ENCODE results near the gene KLF3. TPM values are rescaled to one million over a fixed set of nuclear protein-coding genes. Genes with fewer than 3 reads are reported as not detected.

KLF3 gene
- total and polyA plus RNA-seq, 7 donors: 29.2 to 64.0 (median 38.7) TPM

DNA sequence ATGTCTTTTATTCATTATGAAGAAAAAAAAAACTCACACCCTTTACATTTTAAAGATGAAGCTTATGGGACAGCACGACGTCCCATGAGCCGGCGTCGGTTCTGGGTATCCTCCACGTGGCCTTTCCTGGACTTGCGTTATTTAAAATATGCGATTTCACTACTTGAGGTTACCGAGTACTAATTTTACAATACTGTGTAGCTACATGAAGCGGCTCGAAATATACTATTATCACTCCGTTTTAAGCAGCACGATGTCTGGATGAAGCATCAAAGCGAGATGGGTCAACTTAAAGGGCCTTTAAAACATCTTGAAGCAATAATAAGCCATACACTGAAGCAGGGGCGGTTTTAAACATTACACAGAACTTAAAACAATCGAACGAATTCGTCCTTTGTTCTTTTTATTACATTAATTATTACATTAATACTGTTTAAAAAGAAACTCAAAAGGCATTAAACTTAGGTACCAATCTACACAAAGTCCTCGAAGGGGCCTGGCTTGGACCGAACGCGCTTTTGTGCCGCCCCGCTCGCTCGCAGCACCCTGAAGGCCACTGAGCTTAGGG lies 1.4 kb upstream of the KLF3 start:
- intact Hi-C loops (cut with DNase I): loop anchor here (1.0 to 10.0 kb wide), 4 partner anchors 50 to 858 kb away; no protein-coding TSS in a partner anchor

GRCh38 chr4:38663090-38663800 lies 754 bp upstream of the KLF3 start:
- 0 to 1% methylated on average over 85 of the region's 85 CpGs for WGBS, 2 donors
- no peaks in the 10 kb centered on the region for H3K27me3 ChIP-seq
- peak overlapping the region; percentile 55 to 100 (median 98) for H3K4me3 ChIP-seq
- no peaks in the 10 kb centered on the region for H3K36me3 ChIP-seq
- peak overlapping the region; percentile 99 to 100 (median 100) for H3K27ac ChIP-seq
- H3K4me1 ChIP-seq: peaks cover 0 to 42% (median 31%) of the 10 kb centered on the region in 4 donors
- intact Hi-C loops (cut with DNase I): loop anchor here (5.0 to 10.0 kb wide), 3 partner anchors 51 to 858 kb away; no protein-coding TSS in a partner anchor
- H3K9me3 ChIP-seq: no peaks in the 10 kb centered on the region
- TF ChIP-seq CTCF (IDR thresholded peaks at IDR 0.05): no peak
- TF ChIP-seq POLR2A (IDR thresholded peaks at IDR 0.05): peak in 1 of 2 donors; percentile 10
- TF ChIP-seq POLR2AphosphoS5 (IDR thresholded peaks at IDR 0.05): peak; percentile 32 to 84 (median 70)
- DNase-seq: peak; percentile 80

More for the DNA sequence above, 1.4 kb upstream of the KLF3 start:
- no peaks in the 10 kb centered on the region for H3K36me3 ChIP-seq
- WGBS, 2 donors: 9 to 29% methylated on average over 26 of the region's 26 CpGs
- peak overlapping the region; percentile 99 to 100 (median 100) for H3K27ac ChIP-seq
- H3K27me3 ChIP-seq: no peaks in the 10 kb centered on the region
- peak overlapping the region; percentile 55 to 100 (median 98) for H3K4me3 ChIP-seq
- no peak for DNase-seq
- H3K4me1 ChIP-seq: peaks cover 0 to 36% (median 25%) of the 10 kb centered on the region in 4 donors
- TF ChIP-seq POLR2A (IDR thresholded peaks at IDR 0.05): no peak
- TF ChIP-seq POLR2AphosphoS5 (IDR thresholded peaks at IDR 0.05): peak in 2 of 4 donors; percentile 1 to 14
- H3K9me3 ChIP-seq: no peaks in the 10 kb centered on the region

DNA sequence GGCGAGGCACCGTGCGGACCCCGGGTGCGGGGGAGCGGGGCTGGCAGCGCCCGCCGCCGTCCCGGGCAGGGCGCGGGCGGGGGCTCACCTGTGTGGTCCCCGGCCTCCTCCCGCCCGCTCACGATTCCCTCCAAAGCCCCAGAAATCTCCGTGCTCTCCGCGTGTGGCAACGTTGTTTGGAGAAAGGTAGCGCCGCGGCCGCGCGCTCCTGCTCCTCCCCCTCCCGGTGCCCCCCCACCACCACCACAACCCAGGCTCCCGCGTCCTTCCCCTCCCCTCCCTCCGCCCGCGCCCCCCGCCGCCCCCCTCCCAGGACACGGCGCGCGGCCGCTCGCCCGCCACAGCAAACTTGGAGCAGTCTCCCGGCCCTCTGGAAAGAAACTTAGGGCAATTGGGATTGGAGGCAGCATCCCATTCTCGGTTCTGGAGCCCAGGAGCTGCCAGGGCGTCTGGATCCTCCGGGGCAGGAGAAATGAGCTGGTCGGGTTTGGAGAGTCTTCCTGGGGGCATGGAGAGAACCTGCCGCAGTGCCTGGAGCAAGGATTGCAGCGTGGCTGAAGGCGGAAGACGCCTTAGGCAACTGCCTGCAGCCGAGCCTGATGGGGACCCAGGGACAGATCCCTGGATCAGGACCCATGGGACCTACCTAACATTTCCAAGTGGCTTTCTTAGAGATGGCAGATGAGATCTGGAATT lies 855 bp downstream of the KLF3 start:
- peak; percentile 45 to 55 for TF ChIP-seq POLR2A (IDR thresholded peaks at IDR 0.05)
- TF ChIP-seq CTCF (IDR thresholded peaks at IDR 0.05): no peak
- peak; percentile 26 to 86 (median 72) for TF ChIP-seq POLR2AphosphoS5 (IDR thresholded peaks at IDR 0.05)
- TF ChIP-seq EP300 (IDR thresholded peaks at IDR 0.05): no peak
- peak overlapping the region; percentile 94 to 100 (median 98) for H3K4me3 ChIP-seq
- H3K9me3 ChIP-seq: no peaks in the 10 kb centered on the region
- WGBS, 2 donors: 1% methylated on average over 53 of the region's 53 CpGs
- DNase-seq: peak; percentile 88
- H3K27ac ChIP-seq: peak overlapping the region; percentile 99 to 100 (median 100)
- H3K4me1 ChIP-seq: peaks cover 0 to 58% (median 46%) of the 10 kb centered on the region in 4 donors
- intact Hi-C loops (cut with DNase I): loop anchor here (5.0 to 10.0 kb wide), 4 partner anchors 53 to 978 kb away; partner anchors contain the start of gene RELL1
- no peaks in the 10 kb centered on the region for H3K36me3 ChIP-seq
- no peaks in the 10 kb centered on the region for H3K27me3 ChIP-seq

DNA sequence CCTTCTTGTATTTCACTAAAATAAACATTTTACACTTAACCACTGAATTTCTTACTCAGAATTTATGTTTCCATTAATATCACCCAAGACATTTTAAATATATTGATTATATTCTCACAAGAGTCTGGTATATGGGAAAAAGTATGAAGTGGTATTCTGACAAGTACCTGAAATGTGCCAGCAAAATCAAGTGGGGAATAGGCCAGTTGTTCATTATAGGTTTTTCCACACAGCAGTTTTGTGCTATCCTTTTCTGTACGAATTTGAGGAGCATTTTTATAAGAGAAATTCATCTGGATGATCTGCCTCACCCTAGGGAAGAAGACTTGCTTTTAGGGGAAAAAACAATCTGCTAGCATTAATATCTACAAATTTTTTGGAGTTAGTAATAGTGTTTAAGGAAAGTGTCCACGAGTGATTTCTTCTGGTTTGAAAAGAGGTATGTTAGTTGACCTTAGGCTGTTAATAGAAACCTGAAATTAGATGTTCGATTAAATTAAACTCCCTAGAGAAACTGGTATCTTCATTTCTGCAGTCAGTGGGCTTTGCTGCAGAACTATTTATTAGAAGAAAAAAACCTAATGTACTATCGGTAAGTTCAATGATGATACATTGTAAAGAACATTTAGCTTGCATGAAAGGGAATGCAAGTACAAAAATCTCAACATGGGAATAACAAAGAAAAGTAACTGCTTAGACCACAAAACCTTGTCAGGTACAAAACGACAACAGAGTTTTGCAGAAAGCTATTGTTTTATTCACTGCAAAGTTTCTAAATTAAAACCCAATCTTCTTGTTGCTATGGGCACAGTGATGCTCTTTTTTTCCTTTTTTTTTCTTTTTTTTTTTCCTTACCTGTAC lies 1.8 kb downstream of the KLF3 start:
- no peak for DNase-seq
- H3K4me1 ChIP-seq: peaks cover 0 to 67% (median 55%) of the 10 kb centered on the region in 4 donors
- no peaks in the 10 kb centered on the region for H3K36me3 ChIP-seq
- H3K4me3 ChIP-seq: peak overlapping the region; percentile 94 to 100 (median 98)
- no peaks in the 10 kb centered on the region for H3K9me3 ChIP-seq
- no peaks in the 10 kb centered on the region for H3K27me3 ChIP-seq
- peak overlapping the region; percentile 99 to 100 (median 100) for H3K27ac ChIP-seq
- TF ChIP-seq EP300 (IDR thresholded peaks at IDR 0.05) (no peak), CTCF (IDR thresholded peaks at IDR 0.05) (no peak), POLR2A (IDR thresholded peaks at IDR 0.05) (no peak), POLR2AphosphoS5 (IDR thresholded peaks at IDR 0.05) (no peak)
- WGBS, 2 donors: 2 to 15% methylated on average over 5 of the region's 5 CpGs
- intact Hi-C loops (cut with DNase I): loop anchor here (5.0 to 10.0 kb wide), 3 partner anchors 781 to 978 kb away; partner anchors contain the start of gene RELL1

All from sigmoid colon (tissue), 7 donors.